Activated CD8-positive, alpha-beta memory T cell treated with anti-CD3 and anti-CD28 coated beads, Interleukin-2, amount 50 U/mL, for 24 hours (primary cell): ENCODE measurements around the gene DNAJB13.
A peak's percentile ranks its signal among the peaks of the same experiment; 100 is the strongest.
"Not testable (repeated sequence)": the region's sequence is repeated elsewhere in the genome, so short reads cannot be mapped to it uniquely, and the experiment has no call there.

Experiments used
- DNase-seq: peaks from one replicate; pipeline ENCODE4 v3.0.0-alpha.2; 2020; ENCODE audit errors: extremely low read depth

DNAJB13 gene

DNA sequence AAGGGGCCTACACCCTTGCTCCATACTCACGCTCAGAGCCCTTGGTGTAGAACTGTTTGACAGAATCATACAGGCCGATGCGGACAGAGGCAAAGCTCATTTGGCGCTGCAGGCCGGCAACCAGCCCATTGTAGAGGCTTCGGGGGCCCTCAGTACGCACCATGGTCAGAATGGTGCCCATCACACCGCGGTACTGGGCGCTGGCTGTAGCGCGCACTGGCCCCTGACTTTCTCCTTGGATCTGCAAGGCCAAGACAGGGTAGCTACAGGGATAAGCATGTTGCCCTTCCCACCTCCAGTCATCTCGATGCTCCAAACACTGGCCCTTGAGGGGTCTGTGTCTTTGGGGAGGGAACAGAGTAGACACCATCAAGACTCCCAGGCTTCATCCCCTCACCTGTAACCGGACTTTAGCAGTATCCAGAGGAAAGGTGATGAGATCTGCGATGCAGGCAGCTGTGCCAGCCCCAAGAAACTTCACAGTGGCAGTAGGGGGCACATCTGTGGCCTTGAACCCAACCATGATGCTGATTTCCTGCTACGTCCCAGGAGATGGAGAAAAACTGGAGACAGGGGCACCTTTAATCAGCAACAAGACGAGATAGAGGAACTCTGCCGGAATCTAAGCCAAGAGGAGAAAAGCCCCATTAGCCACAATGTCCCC, 27.2 kb downstream of the DNAJB13 start:
- DNase-seq: no peak

DNA sequence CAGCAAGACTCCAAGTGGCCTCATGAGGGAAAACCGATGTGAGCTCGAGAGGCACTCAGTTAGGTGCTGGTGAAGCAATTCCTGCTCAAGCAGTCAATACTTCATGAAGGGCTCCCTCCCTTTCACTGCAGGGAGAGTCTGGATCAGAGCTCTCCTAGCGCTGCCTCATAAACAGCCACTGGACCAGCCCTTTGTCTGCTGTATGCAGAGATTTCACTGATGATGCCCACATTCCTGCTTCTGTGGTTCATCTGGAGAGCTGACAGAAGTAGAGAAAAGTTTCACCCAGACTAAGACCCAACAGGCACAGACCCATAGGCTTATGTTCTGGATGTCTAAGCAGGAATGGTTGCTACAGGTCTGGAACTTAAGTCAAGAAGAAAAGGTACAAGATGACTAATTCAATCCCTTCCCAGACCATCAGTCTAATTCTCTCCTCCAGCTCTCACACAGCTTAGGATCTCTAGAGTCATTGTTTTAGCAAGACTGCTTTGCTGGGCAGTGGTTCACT, 27.8 kb downstream of the DNAJB13 start:
- no peak for DNase-seq

DNA sequence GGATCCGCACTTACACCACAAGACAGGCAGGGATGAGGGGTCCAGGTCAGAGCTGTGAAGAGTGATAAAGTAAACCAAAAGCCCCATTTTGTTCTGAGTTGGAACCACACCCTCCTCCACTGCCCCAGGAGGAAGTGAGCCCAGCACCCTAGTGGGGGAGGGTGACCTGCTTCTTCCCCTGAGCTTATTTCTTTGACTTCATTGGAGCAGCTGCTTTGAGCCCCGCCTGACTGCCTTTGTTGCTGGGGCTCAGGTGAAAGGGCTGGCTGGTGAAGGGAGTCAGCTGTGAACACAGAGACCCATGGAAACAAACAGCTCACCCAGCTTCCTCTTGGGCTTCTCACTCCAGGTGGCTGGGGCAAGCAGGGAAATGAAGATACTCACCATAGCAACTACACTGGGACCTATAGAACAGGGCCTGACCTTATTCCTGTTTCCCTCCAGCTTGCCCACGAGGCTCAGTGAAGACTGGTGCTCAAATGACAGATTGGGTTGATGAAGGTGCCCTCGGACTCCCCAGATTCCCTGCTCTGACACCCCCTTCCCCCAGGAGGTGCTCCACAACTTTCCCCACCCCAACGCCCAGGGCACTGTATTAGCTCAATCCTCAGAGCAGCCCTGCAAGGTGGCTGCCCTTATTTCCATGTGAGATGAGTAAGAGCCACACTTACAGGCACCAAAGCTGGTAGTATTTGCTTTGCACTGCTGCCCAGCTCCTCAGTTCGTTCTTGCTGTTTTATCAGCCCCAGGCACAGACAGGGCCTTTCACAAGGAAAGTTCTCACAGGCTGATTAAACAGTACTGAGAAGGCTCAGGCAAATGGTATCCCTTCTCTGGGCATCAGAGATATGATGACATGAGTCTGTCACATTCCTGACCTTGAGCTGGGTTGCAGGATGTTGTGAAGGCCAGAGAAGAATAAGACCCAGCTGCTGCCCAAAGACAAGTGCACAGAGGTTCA, 29.5 kb downstream of the DNAJB13 start:
- peak; percentile 34 for DNase-seq

- DNase-seq: no peak
These were observed 30.4 kb downstream of the DNAJB13 start for GRCh38 chr11:73981051-73981805.

GRCh38 chr11:73982595-73982989, 31.8 kb downstream of the DNAJB13 start, which contains the start of gene UCP2:
Gene UCP2, minus strand, starts transcription at chr11:73982843. Its CDS starts 4,465 bp downstream, at chr11:73978378.
- DNase-seq: peak; percentile 66

DNA sequence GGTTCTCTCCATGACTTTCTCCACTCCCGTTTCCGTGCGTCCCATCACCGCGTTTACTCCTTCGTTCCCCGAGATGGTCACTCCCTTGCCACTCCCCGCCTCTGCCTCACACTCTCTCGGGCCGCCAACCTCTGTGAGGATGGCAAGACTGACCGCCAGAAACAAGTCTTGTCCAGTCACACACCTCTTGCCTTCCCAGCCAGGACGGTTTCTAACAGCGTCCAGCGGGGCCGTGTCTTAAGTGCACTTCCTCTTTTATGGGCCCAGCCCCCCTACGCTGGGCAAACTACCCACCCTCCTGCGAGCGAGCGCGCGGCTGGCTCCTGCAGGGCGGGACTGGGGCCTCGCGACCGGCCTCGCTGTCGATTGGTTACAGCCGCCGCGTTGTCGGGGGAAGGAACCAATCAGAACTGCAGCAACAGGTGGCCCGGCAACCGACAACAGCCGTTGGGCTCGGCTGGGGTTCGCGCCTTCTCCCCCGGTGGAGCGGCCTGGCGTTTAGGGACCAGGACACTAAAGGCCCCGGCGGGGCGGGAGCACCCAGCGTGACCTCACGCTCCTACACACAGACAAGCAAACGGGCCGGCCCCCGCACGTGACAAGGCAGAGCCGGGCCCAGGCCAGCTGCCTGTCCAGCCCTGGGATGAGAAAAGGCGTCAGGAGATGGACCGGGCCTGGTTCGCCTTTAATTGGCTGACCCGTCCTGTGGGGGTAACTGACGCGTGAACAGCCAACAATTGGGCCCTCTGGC, 32.3 kb downstream of the DNAJB13 start:
- peak; percentile 80 for DNase-seq

DNA sequence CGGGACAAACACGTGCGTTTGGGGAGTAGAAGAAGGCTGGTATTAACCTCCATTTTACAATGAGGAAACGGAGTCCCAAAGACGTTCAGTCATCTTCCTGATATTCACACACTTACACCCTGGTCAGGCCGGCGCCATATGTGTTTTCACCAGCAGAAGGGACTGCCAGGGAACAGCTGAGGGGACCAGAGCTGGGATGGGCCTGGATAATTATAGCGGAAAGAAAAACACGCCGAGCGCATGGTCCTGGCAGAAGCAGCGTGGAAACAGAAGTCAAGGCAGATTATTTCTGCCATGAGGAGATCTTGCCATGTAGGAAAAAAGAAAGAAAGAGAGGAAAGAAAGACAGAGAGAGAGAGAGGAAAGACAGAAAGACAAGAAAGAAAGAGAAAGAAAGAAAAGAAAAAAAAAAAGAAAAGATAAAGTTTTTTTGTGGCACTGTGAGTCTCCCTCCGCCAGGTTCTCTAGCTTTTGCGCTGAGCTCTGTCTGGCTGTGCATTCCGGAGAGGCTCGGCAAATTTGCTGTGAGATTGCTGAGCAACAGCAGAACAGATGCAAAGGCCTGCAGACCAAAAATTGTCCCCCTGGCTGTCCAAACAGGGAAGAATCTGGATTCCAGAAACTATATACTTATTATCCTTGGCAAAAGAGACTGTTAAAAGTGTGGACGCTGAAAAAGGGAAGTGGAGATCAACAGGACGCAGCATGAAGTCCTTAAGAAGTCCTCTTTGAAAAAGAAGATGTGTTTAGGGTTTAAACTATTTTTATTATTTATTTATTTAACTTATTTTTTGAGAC, 33.1 kb downstream of the DNAJB13 start:
- DNase-seq: no peak

DNA sequence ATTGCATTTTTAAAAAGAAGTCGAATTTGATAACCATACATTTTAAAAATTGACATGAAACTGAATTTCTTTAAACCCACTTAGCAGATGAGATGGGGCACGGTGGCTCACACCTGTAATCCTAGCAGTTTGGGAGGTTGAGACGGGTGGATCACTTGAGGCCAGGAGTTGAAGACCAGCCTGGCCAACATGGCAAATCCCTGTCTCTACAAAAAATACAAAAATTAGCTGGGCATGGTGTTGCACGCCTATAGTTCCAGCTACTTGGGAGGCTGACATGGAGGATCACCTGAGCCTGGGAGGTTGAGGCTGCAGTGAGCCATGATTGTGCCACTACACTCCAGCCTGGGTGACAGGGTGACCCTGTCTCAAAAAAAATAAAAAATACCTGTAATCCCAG, 34.8 kb downstream of the DNAJB13 start:
- not testable (repeated sequence) for DNase-seq

DNA sequence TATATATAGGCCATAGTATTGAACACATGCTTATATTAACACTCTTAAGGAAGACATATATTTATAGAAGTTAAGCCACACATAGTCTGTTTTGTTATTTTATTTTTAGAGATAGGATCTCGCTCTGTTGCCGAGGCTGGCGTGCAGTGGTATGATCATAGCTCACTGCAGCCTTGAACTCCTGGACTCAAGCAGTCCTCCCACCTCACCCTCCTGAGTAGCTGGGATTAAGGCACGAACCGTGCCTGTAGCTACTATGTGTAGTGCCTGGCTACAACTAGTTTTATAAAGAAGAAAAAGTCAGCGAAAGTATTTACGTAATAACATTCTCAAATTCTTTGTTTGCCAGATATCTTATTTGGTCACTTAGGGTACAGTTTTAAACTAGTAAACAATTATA, 37.4 kb downstream of the DNAJB13 start:
- no peak for DNase-seq

DNA sequence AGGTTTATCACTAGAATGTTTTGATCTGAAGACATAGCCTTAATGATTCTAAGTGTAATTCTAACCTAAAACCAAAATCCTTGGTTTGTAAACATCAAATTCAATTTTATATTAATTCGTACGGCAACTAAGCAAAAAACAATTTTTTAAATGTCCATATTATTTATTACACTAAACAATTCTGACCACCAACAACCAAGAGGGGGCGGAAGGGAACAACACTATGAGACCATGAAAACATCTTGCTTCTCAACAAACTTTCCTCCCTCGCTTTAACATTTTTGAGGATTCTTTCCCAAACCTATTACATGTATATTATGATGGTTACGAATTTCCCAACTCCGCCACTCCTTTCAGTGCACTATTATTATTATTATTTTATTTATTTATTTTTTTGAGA, 38.3 kb downstream of the DNAJB13 start:
- no peak for DNase-seq

- DNase-seq: no peak
These were observed 39.9 kb downstream of the DNAJB13 start for GRCh38 chr11:73990730-73991129.

GRCh38 chr11:73991471-73992006, 40.7 kb downstream of the DNAJB13 start:
- no peak for DNase-seq

GRCh38 chr11:73995247-73995646, 44.4 kb downstream of the DNAJB13 start:
- no peak for DNase-seq

GRCh38 chr11:73995731-73996130, 44.9 kb downstream of the DNAJB13 start:
- DNase-seq: no peak

- DNase-seq: no peak
These were observed 45.4 kb downstream of the DNAJB13 start for GRCh38 chr11:73996161-73996747.

DNA sequence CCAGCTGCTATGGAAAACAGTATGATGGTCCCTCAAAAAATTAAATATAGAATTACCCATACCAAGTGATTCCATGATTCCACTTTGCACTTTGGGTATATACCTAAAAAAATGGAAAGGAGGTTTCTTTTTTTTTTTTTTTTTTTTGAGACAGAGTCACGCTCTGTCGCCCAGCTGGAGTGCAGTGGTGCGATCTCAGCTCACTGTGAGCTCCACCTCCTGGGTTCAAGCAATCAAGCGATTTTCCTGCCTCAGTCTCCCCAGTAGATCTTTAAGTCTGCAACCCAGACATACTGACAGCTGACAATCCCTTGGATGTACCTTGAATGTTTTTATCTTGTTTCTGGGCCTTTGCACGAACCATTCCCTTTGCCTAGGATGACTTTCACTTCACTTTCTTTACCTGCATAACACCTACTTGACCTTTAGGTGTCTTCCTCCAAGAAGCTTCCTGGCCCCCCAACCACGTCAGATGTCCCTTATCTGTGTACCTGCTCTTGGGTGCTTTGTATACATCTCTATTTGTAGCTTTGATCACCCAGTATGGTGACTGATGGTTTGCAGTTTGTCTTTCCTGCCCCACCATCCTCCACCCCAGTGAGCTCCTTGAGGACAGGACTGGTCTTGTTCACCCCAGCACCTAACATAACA, 46.4 kb downstream of the DNAJB13 start:
- DNase-seq: no peak

- no peak for DNase-seq
These were observed 48.2 kb downstream of the DNAJB13 start for GRCh38 chr11:73998846-73999575.

- DNase-seq: no peak
These were observed 48.9 kb downstream of the DNAJB13 start for GRCh38 chr11:73999581-74000306.
